ENCODE results near the gene SERP2. TPM values are rescaled to one million over a fixed set of nuclear protein-coding genes. Genes with fewer than 3 reads are reported as not detected.

SERP2 gene
- total RNA-seq, 4 donors from 2014 or later = 0.76 to 3.7 (median 1.7) TPM

DNA sequence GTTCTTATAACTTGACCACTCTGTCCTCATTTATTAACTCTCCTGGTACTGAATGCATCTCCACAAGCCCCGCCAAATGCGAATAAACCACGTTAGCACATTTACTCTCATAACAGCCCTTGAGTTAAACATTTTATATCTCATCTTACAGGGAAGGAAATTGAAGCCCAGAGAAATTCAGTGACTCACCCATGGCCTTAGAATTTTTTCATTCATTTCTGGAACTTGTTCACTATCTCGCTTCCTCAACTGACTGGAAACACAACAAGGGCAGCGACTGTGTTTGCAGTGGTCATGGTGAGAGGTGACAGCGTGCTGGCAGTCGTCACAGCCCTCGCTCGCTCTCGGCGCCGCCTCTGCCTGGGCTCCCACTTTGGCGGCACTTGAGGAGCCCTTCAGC is 39.5 kb downstream of the SERP2 start:
- in situ Hi-C loops (cut with MboI; ENCODE audit: low sequenced_read_pairs in 4 of 4) = no loop called here
- Histone ChIP-seq H3K4me1 (no peaks in the 10 kb centered on the region), H3K4me3 (no peak overlapping the region), H3K27me3 (no peaks in the 10 kb centered on the region), H3K36me3 (no peaks in the 10 kb centered on the region), H3K27ac (no peak overlapping the region), H3K9me3 (no peaks in the 10 kb centered on the region)
- DNase-seq (no peak), ATAC-seq (no peak)
- no peak for TF ChIP-seq POLR2A (IDR thresholded peaks at IDR 0.05)
- TF ChIP-seq, protein P1, sequence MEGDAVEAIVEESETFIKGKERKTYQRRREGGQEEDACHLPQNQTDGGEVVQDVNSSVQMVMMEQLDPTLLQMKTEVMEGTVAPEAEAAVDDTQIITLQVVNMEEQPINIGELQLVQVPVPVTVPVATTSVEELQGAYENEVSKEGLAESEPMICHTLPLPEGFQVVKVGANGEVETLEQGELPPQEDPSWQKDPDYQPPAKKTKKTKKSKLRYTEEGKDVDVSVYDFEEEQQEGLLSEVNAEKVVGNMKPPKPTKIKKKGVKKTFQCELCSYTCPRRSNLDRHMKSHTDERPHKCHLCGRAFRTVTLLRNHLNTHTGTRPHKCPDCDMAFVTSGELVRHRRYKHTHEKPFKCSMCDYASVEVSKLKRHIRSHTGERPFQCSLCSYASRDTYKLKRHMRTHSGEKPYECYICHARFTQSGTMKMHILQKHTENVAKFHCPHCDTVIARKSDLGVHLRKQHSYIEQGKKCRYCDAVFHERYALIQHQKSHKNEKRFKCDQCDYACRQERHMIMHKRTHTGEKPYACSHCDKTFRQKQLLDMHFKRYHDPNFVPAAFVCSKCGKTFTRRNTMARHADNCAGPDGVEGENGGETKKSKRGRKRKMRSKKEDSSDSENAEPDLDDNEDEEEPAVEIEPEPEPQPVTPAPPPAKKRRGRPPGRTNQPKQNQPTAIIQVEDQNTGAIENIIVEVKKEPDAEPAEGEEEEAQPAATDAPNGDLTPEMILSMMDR (IDR thresholded peaks at IDR 0.05 in 4 of 5, conservative IDR thresholded peaks at IDR 0.05 in 1 of 5) = no peak
- intact Hi-C loops (cut with DNase I; ENCODE audit: low total_unique reads) = no loop called here

DNA sequence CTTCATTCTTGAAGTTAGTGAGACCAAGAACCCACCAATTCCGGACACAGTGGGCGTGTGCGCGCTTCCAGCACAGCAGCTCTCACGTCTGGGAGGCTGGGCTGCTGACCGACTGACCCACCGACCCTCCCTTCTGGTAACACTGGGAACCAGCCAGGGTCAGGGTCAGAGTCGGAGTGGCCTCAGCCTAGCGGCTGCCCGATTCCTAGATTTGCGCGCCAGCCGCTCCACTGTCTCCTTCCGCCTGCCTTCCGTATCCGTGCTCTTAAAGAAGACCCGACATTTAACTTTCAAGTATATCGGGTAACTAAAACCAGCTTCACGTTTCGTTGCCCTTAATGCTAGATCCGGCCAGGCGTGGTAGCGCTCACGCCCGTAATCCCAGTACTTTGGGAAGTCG is 41.1 kb downstream of the SERP2 start:
- Histone ChIP-seq H3K9me3 (no peaks in the 10 kb centered on the region), H3K4me3 (no peak overlapping the region), H3K27ac (no peak overlapping the region), H3K4me1 (no peaks in the 10 kb centered on the region), H3K36me3 (no peaks in the 10 kb centered on the region), H3K27me3 (no peaks in the 10 kb centered on the region)
- TF ChIP-seq, protein P1 (IDR thresholded peaks at IDR 0.05 in 4 of 5, conservative IDR thresholded peaks at IDR 0.05 in 1 of 5) = no peak
- no peak for TF ChIP-seq POLR2A (IDR thresholded peaks at IDR 0.05)
- DNase-seq = no peak
- intact Hi-C loops (cut with DNase I; ENCODE audit: low total_unique reads) (no loop called here), in situ Hi-C loops (cut with MboI; ENCODE audit: low sequenced_read_pairs in 4 of 4) (no loop called here)
- no peak for ATAC-seq

DNA sequence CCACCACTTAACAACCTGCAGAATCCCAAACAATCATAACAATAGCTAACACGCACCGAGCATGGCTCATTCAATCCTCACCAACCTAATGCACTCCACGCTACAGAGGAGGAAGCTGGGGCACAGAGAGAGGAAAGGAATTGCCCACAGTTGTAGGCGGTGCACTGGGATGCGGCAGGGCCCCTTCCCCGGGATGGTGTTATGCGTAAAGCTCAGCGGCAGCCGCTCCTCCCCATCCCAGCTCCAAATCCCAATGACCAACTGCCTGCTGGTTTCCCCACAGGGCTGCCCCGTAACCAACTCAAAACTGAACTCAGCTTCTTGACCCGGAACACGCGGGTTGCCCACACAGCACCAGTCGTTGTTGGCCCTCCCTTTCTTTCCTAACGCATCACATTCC is 42.2 kb downstream of the SERP2 start:
- no peak for DNase-seq
- ATAC-seq = no peak
- in situ Hi-C loops (cut with MboI; ENCODE audit: low sequenced_read_pairs in 4 of 4) (no loop called here), intact Hi-C loops (cut with DNase I; ENCODE audit: low total_unique reads) (no loop called here)
- no peaks in the 10 kb centered on the region for H3K9me3 ChIP-seq
- H3K27me3 ChIP-seq = no peaks in the 10 kb centered on the region
- H3K27ac ChIP-seq = no peak overlapping the region
- no peaks in the 10 kb centered on the region for H3K36me3 ChIP-seq
- H3K4me3 ChIP-seq = no peak overlapping the region
- TF ChIP-seq, protein P1 (IDR thresholded peaks at IDR 0.05 in 4 of 5, conservative IDR thresholded peaks at IDR 0.05 in 1 of 5) = no peak
- TF ChIP-seq POLR2A (IDR thresholded peaks at IDR 0.05) = no peak
- no peaks in the 10 kb centered on the region for H3K4me1 ChIP-seq

DNA sequence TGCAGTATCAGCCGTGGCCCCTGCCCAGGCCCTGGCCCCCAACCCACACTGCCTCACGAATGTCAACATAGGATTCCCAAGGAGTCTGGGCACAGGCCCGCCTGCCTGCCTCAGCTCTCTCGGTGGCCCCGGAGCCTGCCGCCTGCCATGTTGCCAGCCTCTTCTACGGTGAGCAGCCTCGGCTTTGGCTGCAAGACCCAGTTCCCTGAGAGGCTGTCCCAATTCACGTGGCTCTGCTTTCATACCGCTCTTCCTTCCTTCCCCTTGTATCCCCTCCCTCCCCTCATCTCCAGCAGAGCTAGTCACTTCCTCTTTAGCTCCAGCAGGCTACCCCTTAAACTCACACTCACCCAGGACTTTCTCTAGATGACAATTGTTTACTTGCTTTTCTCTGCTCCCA is 42.7 kb downstream of the SERP2 start:
- Histone ChIP-seq H3K27me3 (no peaks in the 10 kb centered on the region), H3K4me3 (no peak overlapping the region), H3K4me1 (no peaks in the 10 kb centered on the region), H3K9me3 (no peaks in the 10 kb centered on the region), H3K27ac (no peak overlapping the region), H3K36me3 (no peaks in the 10 kb centered on the region)
- TF ChIP-seq, protein P1 (IDR thresholded peaks at IDR 0.05 in 4 of 5, conservative IDR thresholded peaks at IDR 0.05 in 1 of 5) = no peak
- TF ChIP-seq POLR2A (IDR thresholded peaks at IDR 0.05) = no peak
- ATAC-seq = peak in 1 of 2 donors; percentile 21
- DNase-seq = no peak
- in situ Hi-C loops (cut with MboI; ENCODE audit: low sequenced_read_pairs in 4 of 4) (no loop called here), intact Hi-C loops (cut with DNase I; ENCODE audit: low total_unique reads) (no loop called here)

DNA sequence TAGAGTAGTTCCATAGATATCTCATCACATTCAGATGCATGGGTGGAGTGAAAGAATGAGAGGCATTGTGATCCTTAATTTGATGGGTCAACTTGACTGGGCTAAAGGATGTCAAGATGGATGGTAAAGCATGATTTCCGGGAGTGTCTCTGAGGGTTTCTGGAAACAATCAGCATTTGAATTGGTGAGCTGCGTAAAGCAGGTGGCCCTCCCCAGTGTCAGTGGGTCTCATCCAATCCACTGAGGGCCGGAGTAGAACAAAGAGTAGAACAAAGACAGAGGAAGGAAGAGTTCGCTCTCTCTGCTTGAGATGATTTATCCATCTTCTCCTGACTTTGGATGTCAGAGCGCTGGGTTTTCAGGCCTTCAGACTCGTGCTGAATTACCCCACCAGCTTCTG is 43.1 kb downstream of the SERP2 start:
- Histone ChIP-seq H3K27ac (no peak overlapping the region), H3K27me3 (no peaks in the 10 kb centered on the region), H3K9me3 (no peaks in the 10 kb centered on the region), H3K4me1 (no peaks in the 10 kb centered on the region), H3K36me3 (no peaks in the 10 kb centered on the region), H3K4me3 (no peak overlapping the region)
- in situ Hi-C loops (cut with MboI; ENCODE audit: low sequenced_read_pairs in 4 of 4) = no loop called here
- ATAC-seq = no peak
- intact Hi-C loops (cut with DNase I; ENCODE audit: low total_unique reads) = no loop called here
- TF ChIP-seq, protein P1 (IDR thresholded peaks at IDR 0.05 in 4 of 5, conservative IDR thresholded peaks at IDR 0.05 in 1 of 5) = no peak
- TF ChIP-seq POLR2A (IDR thresholded peaks at IDR 0.05) = no peak
- no peak for DNase-seq

Data from gastrocnemius medialis (tissue), 4 donors.